ENCODE results near the gene NLGN2. TPM values are rescaled to one million over a fixed set of nuclear protein-coding genes. Genes with fewer than 3 reads are reported as not detected.
"Not testable (repeated sequence)": the region's sequence is repeated elsewhere in the genome, so short reads cannot be mapped to it uniquely, and the experiment has no call there.

NLGN2 gene
- total RNA-seq (2014; rRNA removed; shearing (Covaris generic)): 2.2 and 2.7 TPM in 2 replicates

DNA sequence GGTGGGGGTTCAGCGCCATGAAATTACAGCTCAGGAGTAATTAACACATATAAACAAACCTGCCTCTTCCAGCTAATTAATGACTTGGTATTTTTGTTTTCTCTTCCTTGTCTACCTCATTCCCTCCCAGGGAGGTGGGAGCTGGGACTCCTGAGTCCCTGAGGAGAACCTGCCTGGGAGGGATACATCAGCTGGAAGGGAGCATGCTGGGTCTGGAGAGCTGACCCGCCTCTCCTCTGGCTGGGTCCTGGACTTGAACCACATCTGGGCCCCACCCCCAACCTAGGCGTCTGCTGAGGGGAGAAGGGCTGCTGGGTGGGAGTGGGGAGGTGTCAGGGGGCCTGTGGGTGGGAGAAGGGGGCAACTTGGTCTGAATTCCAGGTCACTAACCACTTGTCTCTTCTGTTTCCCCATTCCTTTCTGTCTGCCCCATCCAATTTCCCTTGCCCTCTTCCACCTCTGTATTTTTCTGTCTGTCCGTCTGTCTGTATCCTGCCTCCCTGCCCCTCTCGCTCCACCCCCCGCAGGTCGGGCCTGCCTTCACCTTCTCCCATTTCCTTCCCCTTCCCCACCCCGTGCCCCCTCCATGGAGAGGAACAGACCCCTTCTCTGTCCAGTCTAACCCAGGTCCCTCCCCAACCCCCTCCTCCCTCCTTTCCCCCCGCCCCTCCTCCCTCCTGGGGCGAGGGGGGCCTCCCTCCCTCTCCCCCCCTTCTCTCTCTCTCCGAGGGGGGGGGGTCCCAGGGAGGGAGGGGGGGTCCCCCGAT lies at the start of gene NLGN2:
TSS of gene NLGN2 (plus strand) at position 361 of the 767 bp plus-strand sequence. CDS start 411 bp downstream, outside the sequence.
- no peak for DNase-seq (ENCODE audit: low spot score)

- no peak for DNase-seq (ENCODE audit: low spot score)
Observed at GRCh38 chr17:7361906-7362305, 45.7 kb upstream of the NLGN2 start.

DNA sequence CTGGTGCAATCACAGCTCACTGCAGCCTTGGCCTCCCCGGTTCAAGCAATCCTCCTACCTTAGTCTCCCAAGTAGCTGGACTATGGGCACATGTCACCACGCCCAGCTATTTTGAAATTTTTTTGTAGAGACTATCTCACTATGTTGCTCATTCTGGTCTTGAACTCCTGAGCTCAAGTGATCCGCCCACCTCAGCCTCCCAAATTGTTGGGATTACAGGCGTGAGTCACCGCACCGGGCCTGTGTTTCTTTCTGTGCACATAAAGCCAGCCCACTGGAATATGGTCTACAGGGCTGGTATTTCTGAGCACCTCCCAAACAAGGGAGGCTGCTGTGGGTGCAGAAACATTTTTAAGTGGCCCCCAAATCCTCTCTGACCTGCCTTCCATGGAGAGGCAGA lies 44.3 kb upstream of the NLGN2 start:
- no peak for DNase-seq (ENCODE audit: low spot score)

DNA sequence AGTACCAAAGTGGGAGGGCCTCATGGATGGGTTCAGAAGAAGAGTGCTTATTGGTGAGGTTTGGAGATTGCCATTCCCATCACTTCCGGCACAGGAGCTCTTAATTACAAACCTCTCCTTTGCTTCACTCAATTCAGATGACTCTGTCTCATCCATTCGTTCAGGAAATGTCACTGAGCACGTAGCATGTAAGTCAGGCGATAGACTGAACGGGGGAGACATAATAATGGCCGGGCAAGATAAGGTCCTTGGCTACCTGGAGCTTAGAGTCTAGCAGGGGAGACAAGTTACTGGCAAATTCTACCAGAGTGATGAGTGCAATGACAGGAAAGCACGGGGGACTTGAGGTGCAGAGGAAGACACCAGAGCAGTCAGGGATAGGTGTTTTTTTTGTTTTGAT lies 41.7 kb upstream of the NLGN2 start:
- DNase-seq (ENCODE audit: low spot score): not testable (repeated sequence)

GRCh38 chr17:7367083-7367482 lies 40.6 kb upstream of the NLGN2 start:
- DNase-seq (ENCODE audit: low spot score): no peak

- no peak for DNase-seq (ENCODE audit: low spot score)
Observed at GRCh38 chr17:7367918-7368598, 39.6 kb upstream of the NLGN2 start.

DNA sequence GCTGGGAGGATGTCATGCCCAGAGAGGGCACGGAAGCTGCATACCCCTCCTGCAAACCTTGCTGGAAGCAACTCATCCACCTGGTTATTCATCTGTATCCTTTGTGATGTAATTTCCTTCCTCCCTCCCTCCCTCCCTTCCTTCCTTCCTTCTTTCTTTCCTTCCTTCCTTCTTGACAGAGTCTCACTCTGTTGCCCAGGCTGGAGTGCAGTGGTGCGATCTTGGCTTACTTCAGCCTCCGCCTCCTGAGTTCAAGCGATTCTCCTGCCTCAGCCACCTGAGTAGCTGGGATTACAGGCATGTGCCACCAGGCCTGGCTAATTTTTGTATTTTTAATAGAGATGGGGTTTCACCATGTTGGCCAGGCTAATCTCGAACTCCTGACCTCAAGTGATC lies 39.0 kb upstream of the NLGN2 start:
- not testable (repeated sequence) for DNase-seq (ENCODE audit: low spot score)

GRCh38 chr17:7369825-7370224 lies 37.8 kb upstream of the NLGN2 start:
- no peak for DNase-seq (ENCODE audit: low spot score)

DNA sequence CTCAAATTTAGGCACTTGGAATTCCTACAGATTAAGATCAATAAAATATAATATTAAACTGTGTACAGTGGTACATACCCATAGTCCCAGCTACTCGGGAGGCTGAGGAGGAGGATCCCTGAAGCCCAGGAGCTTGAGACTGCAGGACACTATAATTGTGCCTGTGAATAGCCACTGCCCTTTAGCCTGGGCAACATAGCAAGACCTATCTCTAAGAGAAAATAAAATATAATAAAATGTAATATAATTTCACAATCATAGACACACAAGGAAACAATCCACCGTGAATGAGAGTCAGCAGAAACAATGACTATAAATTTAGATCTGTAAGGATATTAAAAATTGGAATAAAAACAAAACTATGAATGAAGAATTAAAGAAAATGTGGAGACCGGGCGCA lies 36.8 kb upstream of the NLGN2 start:
- DNase-seq (ENCODE audit: low spot score): no peak

DNA sequence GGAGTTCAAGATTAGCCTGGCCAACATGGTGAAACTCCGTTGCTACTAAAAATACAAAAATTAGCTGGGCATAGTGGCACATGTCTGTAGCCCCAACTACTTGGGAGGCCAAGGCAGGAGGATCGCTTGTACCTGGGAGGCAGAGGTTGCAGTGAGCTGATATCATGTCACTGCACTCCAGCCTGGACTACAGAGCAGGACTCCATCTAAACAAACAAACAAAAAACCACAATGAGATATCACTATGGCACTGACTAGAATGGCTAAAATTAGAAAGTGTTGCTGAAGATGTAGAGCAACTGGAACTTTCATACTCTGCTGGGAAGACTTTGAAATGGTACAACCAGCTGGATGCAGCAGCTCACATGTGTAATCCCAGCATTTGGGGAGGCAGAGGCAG lies 33.3 kb upstream of the NLGN2 start:
- DNase-seq (ENCODE audit: low spot score): no peak

- DNase-seq (ENCODE audit: low spot score): no peak
Observed at GRCh38 chr17:7379134-7379533, 28.5 kb upstream of the NLGN2 start.

DNA sequence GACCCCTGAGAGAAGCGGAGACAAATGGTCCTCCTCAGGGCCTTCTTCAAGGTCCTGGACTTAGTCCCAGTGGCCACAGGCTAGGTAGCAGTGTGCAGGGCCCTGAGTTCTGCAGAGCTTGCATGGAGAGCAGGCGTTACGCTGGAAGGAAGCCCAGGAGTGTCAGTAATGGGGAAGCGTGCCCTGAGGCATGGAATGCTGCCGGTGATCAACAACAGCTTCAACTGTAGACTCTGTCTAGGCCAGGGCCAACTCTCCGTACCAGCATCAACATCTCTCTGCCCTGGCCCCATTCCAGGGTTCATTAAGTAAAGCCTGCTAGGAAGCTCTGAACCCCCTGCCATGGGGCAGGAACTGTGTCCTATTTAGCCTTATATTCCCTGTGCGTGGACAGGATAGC lies 27.3 kb upstream of the NLGN2 start:
- peak; percentile 22 for DNase-seq (ENCODE audit: low spot score)

GRCh38 chr17:7380855-7381683 lies 26.6 kb upstream of the NLGN2 start, which contains the start of gene TNK1:
TNK1 (plus strand) TSS chr17:7381089; CDS start chr17:7382927, 1,838 bp downstream.
- DNase-seq (ENCODE audit: low spot score): peak; percentile 31

GRCh38 chr17:7382901-7383300 lies 24.7 kb upstream of the NLGN2 start:
- DNase-seq (ENCODE audit: low spot score): no peak

DNA sequence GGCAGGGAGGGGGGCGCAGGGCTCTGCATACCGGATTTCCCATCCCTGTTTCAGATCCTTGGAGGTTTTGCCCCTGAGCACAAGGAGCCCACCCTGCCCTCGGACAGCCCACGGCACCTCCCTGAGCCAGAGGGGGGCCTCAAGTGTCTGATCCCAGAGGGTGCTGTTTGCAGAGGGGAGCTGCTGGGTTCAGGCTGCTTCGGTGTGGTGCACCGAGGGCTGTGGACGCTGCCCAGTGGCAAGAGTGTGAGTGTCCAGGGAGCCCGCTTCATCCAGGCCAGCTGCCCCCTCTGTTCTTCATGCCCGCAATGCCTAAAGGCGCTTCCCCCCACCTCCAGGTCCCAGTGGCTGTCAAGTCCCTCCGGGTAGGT lies 24.3 kb upstream of the NLGN2 start:
- no peak for DNase-seq (ENCODE audit: low spot score)

DNA sequence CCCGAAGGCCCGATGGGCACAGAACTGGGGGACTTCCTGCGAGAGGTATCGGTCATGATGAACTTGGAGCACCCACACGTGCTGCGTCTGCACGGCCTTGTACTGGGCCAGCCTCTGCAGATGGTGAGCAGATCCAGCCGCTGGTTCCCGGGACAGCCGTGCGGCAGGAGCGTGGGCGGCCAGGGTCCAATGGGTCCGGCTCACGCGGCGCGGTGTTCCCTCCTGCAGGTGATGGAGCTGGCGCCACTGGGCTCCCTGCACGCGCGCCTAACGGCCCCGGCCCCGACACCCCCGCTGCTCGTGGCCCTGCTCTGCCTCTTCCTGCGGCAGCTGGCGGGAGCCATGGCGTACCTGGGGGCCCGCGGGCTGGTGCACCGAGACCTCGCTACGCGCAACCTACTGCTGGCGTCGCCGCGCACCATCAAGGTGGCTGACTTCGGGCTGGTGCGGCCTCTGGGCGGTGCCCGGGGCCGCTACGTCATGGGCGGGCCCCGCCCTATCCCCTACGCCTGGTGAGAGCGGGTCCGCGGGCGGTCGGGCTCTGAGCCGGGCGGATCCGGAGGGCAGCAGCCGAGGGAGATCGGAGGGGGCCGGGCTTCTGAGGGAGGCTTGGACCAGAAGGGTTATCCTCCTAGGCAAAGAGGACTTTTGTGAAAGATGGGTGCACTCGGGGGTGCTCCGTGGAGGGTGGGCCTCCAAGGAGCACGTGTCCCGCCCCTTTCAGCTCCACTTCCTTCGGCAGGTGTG lies 23.7 kb upstream of the NLGN2 start:
- no peak for DNase-seq (ENCODE audit: low spot score)

DNA sequence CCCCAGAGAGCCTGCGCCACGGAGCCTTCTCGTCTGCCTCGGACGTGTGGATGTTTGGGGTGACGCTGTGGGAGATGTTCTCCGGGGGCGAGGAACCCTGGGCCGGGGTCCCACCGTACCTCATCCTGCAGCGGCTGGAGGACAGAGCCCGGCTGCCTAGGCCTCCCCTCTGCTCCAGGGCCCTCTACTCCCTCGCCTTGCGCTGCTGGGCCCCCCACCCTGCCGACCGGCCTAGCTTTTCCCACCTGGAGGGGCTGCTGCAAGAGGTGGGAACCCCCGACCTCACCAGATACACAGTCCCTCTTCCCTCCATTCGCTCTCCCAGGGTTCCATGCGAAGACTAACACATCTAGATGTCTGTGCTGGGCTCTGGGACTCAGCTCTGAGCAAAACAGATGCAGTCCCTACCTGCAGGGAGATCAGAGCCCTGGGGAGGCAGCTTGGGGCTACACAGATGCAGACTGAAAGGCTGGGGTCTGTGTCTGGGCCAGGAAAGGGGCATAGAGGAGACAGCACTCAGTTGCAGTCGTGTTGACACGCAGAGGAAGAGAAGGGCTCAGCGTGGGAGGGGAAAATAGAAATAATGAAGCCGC lies 23.1 kb upstream of the NLGN2 start:
- DNase-seq (ENCODE audit: low spot score): no peak

DNA sequence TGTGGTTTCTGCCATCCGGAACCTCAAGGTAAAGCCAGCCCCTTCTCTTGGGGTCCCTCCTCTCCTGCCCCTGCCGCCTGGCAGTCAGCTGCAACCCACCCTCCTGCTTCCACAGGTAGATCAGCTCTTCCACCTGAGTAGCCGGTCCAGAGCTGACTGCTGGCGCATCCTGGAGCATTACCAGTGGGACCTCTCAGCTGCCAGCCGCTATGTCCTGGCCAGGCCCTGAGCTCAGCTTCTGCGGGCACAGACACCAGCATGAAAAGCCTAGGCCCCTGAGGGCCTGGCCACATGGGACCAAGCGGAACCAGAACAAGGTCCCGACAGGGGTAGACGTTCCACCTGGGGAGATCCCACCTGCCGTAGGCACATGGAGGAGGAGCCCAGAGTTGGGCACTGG lies 18.8 kb upstream of the NLGN2 start:
- DNase-seq (ENCODE audit: low spot score): no peak

GRCh38 chr17:7389924-7390910 lies 17.4 kb upstream of the NLGN2 start:
- no peak for DNase-seq (ENCODE audit: low spot score)

GRCh38 chr17:7391307-7391706 lies 16.3 kb upstream of the NLGN2 start:
- no peak for DNase-seq (ENCODE audit: low spot score)

Measured in HT-29 (cell line).